ENCODE data around the gene HK1. TPM values are rescaled to one million over a fixed set of nuclear protein-coding genes. Genes with fewer than 3 reads are reported as not detected.

The HK1 gene
- total and polyA plus RNA-seq, 2 of the 13 experiments (the other 11 are each of a cell fraction or from before 2014, with no cell fraction given): 0.29 to 1.5 TPM

DNA sequence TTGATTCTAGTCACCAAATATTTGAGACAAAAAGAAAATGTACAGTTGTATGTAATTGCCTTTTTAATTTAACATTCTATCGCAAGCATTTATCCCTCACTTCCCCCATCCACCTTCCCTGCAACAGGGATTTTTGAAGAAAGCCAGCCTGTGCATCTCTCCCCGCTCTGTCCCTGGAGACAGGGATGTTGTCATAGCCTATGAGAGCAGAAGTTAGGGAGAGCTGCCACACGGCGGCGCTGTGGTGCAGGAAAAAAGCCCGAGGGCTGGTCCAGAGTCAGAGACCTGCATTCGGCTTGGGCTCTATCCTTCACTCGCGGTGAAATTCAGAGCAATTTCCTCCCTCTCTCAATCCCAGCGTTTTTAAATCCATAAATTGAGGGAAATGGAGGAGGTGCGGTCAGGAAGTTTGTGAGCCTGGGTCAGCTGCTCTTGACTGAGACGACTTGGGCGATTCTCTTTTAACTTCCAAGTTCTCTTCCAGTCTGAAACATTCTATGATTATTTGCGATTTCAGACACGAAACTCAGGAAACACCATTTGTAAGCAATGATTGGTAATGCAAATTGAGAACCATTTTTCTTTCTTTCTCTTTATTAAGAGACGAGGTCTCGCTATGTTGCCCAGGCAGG lies 40.7 kb upstream of the HK1 start (continued):
- TF ChIP-seq, protein P1, sequence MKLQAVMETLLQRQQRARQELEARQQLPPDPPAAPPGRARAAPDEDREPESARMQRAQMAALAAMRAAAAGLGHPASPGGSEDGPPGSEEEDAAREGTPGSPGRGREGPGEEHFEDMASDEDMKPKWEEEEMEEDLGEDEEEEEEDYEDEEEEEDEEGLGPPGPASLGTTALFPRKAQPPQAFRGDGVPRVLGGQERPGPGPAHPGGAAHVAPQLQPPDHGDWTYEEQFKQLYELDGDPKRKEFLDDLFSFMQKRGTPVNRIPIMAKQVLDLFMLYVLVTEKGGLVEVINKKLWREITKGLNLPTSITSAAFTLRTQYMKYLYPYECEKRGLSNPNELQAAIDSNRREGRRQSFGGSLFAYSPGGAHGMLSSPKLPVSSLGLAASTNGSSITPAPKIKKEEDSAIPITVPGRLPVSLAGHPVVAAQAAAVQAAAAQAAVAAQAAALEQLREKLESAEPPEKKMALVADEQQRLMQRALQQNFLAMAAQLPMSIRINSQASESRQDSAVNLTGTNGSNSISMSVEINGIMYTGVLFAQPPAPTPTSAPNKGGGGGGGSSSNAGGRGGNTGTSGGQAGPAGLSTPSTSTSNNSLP (IDR thresholded peaks at IDR 0.05; ENCODE audit: low read depth, low read length): no peak
- TF ChIP-seq TBL1XR1 (IDR thresholded peaks at IDR 0.05; ENCODE audit: borderline replicate concordance, low read length, partially characterized antibody) (no peak), SMARCC2 (IDR thresholded peaks at IDR 0.05) (no peak), STAG1 (CRISPR knock-in tag; IDR thresholded peaks at IDR 0.05) (peak; percentile 90), ZFX (CRISPR knock-in tag; IDR thresholded peaks at IDR 0.05; ENCODE audit: low read depth) (no peak), ZSCAN30 (CRISPR knock-in tag; IDR thresholded peaks at IDR 0.05) (no peak), NFE2L1 (CRISPR knock-in tag; IDR thresholded peaks at IDR 0.05; ENCODE audit: borderline replicate concordance) (no peak), ZSCAN31 (CRISPR knock-in tag; IDR thresholded peaks at IDR 0.05; ENCODE audit: low read depth) (no peak), ZNF468 (CRISPR knock-in tag; IDR thresholded peaks at IDR 0.05) (no peak), SMC3 (IDR thresholded peaks at IDR 0.05; ENCODE audit: low read length) (peak; percentile 94), RXRA (CRISPR knock-in tag; IDR thresholded peaks at IDR 0.05) (no peak), XRCC5 (optimal IDR thresholded peaks at IDR 0.05; ENCODE audit: low read length) (peak; percentile 66), ZNF234 (CRISPR knock-in tag; conservative IDR thresholded peaks at IDR 0.05) (no peak), ZFP36L1 (CRISPR knock-in tag; IDR thresholded peaks at IDR 0.05) (no peak), KDM2A (CRISPR knock-in tag; IDR thresholded peaks at IDR 0.05; ENCODE audit: borderline replicate concordance, low read depth) (peak; percentile 49; the same call in 1 of the 2 replicates), FOXA1 (IDR thresholded peaks at IDR 0.05) (no peak), FOXA1 (CRISPR knock-in tag; IDR thresholded peaks at IDR 0.05) (0 out of 2 replicates have a peak, but pooled peaks have one; percentile 27), SMAD1 (CRISPR knock-in tag; IDR thresholded peaks at IDR 0.05; ENCODE audit: borderline replicate concordance, low read depth) (no peak), FOXA3 (CRISPR knock-in tag; IDR thresholded peaks at IDR 0.05) (no peak)
- TF ChIP-seq, protein P2, sequence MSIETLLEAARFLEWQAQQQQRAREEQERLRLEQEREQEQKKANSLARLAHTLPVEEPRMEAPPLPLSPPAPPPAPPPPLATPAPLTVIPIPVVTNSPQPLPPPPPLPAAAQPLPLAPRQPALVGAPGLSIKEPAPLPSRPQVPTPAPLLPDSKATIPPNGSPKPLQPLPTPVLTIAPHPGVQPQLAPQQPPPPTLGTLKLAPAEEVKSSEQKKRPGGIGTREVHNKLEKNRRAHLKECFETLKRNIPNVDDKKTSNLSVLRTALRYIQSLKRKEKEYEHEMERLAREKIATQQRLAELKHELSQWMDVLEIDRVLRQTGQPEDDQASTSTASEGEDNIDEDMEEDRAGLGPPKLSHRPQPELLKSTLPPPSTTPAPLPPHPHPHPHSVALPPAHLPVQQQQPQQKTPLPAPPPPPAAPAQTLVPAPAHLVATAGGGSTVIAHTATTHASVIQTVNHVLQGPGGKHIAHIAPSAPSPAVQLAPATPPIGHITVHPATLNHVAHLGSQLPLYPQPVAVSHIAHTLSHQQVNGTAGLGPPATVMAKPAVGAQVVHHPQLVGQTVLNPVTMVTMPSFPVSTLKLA (IDR thresholded peaks at IDR 0.05): no peak
- TF ChIP-seq, protein P3, sequence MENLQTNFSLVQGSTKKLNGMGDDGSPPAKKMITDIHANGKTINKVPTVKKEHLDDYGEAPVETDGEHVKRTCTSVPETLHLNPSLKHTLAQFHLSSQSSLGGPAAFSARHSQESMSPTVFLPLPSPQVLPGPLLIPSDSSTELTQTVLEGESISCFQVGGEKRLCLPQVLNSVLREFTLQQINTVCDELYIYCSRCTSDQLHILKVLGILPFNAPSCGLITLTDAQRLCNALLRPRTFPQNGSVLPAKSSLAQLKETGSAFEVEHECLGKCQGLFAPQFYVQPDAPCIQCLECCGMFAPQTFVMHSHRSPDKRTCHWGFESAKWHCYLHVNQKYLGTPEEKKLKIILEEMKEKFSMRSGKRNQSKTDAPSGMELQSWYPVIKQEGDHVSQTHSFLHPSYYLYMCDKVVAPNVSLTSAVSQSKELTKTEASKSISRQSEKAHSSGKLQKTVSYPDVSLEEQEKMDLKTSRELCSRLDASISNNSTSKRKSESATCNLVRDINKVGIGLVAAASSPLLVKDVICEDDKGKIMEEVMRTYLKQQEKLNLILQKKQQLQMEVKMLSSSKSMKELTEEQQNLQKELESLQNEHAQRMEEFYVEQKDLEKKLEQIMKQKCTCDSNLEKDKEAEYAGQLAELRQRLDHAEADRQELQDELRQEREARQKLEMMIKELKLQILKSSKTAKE (CRISPR knock-in tag; IDR thresholded peaks at IDR 0.05; ENCODE audit: borderline replicate concordance): no peak
- TF ChIP-seq, protein P4, sequence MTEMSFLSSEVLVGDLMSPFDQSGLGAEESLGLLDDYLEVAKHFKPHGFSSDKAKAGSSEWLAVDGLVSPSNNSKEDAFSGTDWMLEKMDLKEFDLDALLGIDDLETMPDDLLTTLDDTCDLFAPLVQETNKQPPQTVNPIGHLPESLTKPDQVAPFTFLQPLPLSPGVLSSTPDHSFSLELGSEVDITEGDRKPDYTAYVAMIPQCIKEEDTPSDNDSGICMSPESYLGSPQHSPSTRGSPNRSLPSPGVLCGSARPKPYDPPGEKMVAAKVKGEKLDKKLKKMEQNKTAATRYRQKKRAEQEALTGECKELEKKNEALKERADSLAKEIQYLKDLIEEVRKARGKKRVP (CRISPR knock-in tag; IDR thresholded peaks at IDR 0.05): no peak
- TF ChIP-seq, protein P5, sequence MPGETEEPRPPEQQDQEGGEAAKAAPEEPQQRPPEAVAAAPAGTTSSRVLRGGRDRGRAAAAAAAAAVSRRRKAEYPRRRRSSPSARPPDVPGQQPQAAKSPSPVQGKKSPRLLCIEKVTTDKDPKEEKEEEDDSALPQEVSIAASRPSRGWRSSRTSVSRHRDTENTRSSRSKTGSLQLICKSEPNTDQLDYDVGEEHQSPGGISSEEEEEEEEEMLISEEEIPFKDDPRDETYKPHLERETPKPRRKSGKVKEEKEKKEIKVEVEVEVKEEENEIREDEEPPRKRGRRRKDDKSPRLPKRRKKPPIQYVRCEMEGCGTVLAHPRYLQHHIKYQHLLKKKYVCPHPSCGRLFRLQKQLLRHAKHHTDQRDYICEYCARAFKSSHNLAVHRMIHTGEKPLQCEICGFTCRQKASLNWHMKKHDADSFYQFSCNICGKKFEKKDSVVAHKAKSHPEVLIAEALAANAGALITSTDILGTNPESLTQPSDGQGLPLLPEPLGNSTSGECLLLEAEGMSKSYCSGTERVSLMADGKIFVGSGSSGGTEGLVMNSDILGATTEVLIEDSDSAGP (CRISPR knock-in tag; IDR thresholded peaks at IDR 0.05; ENCODE audit: borderline replicate concordance): 0 out of 2 replicates have a peak, but pooled peaks have one; percentile 20

All from HepG2 (cell line).